GM18505 (cell line): Measurements from ENCODE around the gene FIG4.
"Not testable (repeated sequence)": the region's sequence is repeated elsewhere in the genome, so short reads cannot be mapped to it uniquely, and the experiment has no call there.

Source experiments
- ATAC-seq: cut with Tn5 transposase; IDR thresholded peaks from one replicate; pipeline ENCODE4 v1.9.1; 2021; ENCODE audit not compliant: unreplicated experiment
- POLR2A ChIP-seq: IDR thresholded peaks from 4 replicates; pipeline ENCODE4 v1.6.1; 2011; ENCODE audit warnings: borderline replicate concordance; ENCODE audit not compliant: insufficient read depth, insufficient read length; ENCODE audit errors: extremely low read depth

Gene FIG4

GRCh38 chr6:109690737-109691621, at the start of gene FIG4, which contains the start of gene AK9:
FIG4 (plus strand) TSS chr6:109691296; CDS start chr6:109691436, 140 bp downstream.
AK9 (minus strand) TSS chr6:109691202; CDS start chr6:109675745, 15,457 bp downstream.
- peak; percentile 75 for TF ChIP-seq POLR2A
- ATAC-seq: peak; percentile 95

DNA sequence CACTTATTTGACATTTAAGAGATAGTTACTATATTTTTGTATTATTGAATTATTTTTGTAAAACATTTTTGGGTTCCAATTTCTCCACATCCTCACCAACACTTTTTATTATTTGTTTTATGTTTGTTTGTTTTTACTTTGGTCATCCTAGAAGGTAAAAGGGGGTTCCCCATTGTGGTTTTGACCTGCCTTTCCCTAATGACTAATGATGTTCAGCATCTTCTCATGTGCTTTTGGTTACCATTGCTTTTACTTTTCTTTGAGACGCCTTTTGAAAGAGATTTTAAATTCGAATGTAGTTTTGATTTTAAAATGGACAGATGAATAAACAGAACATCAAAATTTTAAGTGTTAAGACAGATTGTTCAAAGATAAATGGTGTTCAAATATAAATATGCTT, 47.0 kb upstream of the FIG4 start:
- no peak for TF ChIP-seq POLR2A
- ATAC-seq: no peak

GRCh38 chr6:109653264-109653663, 37.8 kb upstream of the FIG4 start:
- ATAC-seq: no peak
- TF ChIP-seq POLR2A: no peak

DNA sequence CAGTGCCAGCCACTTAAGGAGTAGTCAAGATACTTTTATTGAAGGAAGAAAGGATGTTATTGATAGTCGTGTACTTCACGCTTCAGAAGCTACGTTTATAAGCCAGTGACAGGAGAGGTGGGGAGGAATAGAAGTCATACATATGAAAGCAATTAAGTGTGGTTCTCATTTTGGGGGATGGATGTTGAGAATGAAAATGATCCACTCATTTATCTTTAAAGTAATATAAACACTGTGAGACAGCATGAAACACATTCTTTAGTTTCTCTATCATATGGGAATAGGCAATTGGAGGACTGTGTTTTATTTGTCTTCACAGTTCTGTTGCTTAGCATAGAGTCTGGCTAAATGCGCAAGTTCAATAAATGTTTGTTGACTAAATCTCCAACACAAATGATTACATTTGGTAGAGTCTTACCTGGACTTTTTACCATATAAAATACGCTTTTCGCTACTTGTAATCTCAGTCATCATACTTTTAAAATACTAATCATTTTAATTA, 35.3 kb upstream of the FIG4 start:
- TF ChIP-seq POLR2A: no peak
- ATAC-seq: no peak

DNA sequence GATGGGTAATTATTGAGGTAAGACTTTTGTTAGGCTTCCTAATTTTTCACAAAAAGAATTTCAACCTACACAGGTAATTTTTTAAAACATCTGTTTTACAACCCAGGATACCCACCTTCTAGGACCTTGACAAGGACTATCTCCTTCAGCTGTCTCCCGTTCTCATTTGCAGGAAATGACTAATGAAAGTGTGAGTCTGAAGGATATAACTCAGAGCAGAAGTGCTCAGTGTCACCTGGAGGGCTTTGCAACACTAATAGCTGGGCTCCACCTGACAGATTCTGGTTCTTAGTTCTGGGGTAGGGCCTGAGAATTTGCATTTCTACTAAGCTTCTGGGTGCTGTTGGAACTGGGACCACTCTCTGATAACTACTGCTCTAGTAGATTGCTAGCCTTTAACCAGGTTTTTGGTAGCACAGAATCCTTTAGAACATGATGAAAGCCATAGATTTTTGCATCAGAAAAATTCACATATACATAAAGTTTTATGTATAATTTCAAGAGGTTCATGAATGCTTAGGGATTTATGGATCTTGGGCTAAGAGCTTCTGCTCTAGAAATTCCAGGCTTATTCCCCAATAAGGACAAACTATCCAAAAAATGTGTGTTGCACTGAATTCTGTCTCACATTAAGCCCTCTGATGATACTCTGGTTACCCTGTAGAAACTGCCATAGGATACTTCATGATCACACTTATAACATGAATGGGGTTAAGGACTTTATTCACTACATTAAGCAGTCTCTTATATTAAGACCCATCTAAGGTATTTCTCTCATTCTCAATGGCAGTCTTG, 30.4 kb upstream of the FIG4 start:
- no peak for ATAC-seq
- no peak for TF ChIP-seq POLR2A

- no peak for ATAC-seq
- no peak for TF ChIP-seq POLR2A
Observed at GRCh38 chr6:109662192-109662591, 28.9 kb upstream of the FIG4 start.

GRCh38 chr6:109669811-109670210, 21.3 kb upstream of the FIG4 start:
- TF ChIP-seq POLR2A: no peak
- no peak for ATAC-seq

- TF ChIP-seq POLR2A: no peak
- ATAC-seq: no peak
Observed at GRCh38 chr6:109671733-109672132, 19.4 kb upstream of the FIG4 start.

DNA sequence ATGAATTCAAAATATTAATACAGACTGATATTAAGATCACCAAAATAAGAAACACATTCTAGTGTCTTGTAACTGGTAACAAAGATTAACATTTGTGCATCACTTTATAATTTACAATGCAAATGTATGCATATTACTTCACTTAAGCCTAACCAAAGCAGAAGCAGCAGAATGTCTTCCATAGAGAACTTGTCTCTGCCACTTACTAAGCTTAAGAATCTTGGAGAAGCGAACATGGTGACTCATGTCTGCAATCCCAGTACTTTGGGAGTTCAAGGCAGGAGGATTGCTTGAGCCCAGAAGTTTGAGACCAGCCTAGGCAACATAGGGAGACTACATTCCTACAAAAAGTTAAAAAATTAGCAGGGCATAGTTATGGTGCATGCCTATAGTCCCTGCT, 18.9 kb upstream of the FIG4 start:
- ATAC-seq: no peak
- no peak for TF ChIP-seq POLR2A

DNA sequence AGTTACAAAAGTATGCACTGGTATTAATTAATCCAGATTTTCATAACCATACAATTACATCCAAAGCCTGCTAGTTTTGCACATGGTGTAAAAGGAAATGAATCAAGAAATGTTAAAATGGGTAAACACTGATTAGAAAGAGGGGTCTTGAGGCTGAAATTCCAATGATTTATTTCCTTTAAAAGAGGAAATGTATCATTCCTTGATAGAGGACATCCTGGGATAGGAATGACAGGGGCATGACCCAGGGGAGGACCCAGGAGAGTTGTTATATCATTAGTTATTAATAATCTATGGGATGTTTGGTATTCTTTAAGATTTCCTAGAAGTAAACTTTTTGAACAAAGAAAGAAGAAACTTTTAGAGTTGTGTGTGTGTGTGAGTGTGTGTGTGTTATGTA, 18.3 kb upstream of the FIG4 start:
- no peak for ATAC-seq
- TF ChIP-seq POLR2A: no peak

- ATAC-seq: no peak
- TF ChIP-seq POLR2A: no peak
Observed at GRCh38 chr6:109676724-109677123, 14.4 kb upstream of the FIG4 start.

GRCh38 chr6:109678240-109678639, 12.9 kb upstream of the FIG4 start:
- ATAC-seq: no peak
- no peak for TF ChIP-seq POLR2A

- not testable (repeated sequence) for ATAC-seq
Observed at GRCh38 chr6:109678661-109679505, 12.2 kb upstream of the FIG4 start.

DNA sequence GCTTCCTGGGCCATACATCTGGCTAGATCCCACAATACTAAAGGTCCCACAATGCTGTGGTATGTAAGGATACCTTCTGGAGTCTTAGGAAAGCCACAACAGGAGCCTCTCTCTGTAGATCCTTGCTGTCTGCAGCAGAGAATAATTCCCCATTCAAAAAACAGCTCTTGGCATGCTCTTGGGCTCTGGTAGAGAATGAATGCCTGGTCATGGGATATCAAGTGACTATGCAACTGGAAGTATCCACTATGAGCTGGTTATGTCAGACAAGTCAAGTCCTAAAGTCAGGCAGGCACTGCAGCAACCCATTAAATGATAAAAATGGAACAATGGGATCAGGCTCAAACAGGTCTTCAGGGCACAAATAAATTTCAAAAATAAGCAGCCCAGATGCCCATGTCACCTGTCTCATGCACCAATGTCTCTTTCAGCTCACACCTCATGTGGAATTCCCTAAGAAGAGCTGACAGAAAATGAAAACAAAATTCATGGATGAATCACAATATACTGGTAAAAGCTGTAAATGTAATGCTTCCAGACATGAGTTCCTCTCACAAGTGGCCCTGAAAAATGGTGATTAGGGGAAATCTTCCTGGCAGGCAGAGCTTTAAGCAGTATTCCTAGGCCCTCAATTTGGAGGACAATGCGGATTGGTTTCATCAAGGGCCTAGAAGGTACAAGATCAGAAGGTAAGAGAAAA, 4.4 kb upstream of the FIG4 start:
- ATAC-seq: no peak
- TF ChIP-seq POLR2A: no peak
